GM21447 (cell line): ENCODE data around the gene PRDM16.

Experiments used
- ATAC-seq: cut with Tn5 transposase; IDR thresholded peaks from one replicate; pipeline ENCODE4 v1.9.1; 2021; ENCODE audit not compliant: unreplicated experiment

The PRDM16 gene

GRCh38 chr1:3120994-3121393 is 52.0 kb downstream of the PRDM16 start:
- ATAC-seq: no peak

DNA sequence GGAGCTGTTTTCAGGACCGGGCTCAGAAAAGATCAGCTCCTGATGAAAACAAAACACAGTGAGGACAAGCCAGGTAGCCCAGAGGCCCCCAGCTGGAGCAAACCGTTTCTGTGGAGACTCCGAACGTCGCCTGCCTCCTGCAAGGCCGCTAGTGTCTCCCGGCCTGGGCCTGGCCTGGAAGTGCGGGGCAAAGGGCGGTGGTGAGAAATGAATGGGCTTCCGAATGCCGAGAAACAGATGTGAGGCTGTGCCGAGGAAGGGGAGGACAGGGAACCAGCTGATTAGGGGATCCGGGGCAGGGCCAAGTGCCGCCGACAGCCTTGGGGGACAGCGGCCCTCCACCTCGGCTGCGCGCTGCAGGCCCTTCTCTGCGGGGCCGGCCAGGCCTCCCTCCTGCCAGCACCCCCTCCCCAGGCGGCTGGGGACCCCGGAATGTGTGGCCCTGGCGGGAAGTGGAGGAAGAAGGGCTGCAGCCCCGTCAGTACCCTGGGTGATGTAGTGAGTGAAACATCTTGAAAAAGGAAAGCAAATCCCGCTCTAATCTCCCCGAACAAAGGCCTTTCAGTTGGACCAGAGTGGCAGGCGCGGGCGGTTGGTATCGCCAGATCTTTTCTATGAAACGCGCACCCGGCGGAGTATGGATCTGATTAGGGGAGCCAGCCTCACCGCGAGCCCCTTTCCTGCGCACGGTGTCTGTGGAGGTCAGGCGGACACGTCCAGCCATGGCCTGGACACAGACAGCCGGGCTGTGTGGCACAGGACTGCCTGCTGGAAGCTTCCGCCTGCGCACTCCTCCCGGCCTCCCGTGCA is 52.6 kb downstream of the PRDM16 start:
- no peak for ATAC-seq

- ATAC-seq: no peak
These were observed 53.3 kb downstream of the PRDM16 start for GRCh38 chr1:3122311-3122710.

DNA sequence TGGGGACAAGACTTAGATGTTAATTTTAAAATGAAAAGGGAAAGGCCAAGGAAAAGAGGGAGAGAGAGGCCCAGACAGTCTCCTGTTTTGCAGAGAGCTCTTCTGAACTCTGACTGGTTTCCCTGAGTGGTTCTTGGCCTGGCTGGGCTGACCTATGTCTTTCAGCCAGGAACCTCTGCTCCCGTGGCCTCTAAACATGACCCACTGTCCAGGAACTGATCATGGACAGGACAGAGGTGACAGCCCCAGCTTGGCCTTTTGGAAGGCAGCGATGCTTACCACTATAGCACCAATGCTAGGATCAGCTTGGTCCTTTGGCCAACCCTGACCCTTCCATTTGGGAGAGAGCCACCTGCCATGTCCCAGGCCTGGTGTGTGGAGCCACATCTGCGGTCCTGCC is 55.2 kb downstream of the PRDM16 start:
- no peak for ATAC-seq

- ATAC-seq: no peak
These were observed 56.1 kb downstream of the PRDM16 start for GRCh38 chr1:3125078-3125477.

- no peak for ATAC-seq
These were observed 56.8 kb downstream of the PRDM16 start for GRCh38 chr1:3125546-3126368.

DNA sequence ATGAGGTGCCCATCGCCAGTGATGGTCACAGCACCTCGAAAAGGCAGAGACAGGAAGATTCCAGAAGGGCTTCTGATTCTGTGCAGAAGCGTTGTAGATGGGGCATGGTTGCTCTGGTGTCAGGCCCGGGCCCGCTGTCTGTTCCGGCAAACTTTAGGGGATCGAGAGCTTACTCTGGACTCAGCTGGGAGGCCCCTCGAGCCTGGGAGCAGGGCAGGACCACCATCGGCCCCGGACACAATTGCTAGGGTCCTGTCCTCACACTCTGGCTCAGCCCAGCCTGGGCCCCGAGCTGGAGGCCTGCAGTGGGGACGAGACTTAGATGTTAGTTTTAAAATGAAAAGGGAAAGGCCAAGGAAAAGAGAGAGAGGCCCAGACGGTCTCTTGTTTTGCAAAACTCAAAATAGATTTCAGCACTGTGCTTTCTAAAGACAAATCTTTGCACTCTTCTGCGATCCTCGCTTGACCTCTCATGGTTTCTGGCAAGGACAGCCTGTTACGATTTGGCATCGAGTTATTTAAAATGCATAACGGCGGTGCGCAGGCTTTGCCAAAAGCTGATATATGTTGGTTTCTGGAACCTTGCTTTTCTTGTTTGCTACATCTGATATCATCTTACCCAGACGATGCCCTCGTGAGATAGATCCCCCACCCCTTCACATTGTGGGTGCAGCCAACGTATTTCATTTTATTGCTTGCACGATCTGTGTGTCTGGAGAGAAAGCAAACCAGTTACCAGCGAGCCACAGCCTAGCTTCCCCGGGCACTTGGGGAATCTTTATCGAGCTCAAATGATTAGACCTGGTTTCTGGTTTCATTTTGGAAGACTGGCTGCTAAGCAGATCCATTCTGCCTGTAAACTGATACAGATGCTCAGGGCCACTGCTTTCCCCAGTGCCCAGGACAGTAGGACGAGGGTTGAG is 58.0 kb downstream of the PRDM16 start:
- no peak for ATAC-seq

DNA sequence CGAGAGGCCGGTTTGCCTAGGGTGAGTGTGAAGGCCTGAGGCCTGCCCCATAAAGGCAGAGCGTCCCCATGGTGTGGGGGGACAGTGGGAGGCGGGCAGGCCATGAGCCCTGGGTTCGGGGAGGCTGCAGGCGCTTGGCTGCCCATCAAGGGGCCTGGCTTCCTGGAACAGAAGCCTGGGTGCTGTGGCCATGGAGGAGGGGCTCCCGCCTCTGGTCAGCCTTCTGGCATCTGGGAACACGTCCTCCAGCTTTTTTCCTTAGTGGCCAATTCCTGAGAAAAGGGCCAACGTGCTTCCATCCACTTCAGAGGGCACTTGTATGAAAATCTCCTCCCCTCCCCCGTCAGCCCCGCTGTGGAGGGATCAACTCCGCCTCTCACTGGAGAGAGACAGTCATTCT is 58.7 kb downstream of the PRDM16 start:
- no peak for ATAC-seq

DNA sequence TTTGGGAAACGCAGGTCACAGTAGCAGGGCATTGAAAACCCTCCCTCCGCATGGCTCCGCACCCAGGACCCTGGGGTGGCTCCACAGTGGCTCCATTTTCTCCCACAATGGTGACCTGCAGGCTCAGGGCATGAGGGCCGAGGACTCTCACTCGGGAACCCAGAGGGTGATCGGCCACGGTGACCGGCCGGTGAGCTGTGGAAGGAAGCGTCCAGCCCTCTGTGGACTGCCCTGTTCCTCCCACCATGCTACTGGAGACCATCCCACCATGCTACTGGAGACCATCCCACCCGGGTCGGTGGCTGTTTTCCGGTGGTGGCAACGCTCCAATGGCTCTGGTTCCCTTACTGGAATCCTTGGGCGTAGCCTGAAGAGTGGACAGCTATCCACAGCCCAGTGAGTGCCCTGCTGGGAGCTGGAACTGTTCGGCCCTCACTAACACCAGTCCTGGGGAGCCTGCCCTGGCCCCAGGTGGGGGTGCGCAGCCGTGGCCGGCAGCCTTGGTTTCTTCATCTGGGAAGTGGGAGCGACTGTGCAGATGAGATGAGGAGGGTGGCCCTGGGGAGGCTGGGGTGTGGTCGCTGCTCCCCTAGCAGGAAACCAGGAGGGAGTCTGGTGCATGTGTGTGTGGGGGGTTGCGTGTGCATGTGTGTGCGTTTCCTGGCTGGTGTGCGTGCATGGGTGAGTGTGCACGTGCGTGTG is 59.6 kb downstream of the PRDM16 start:
- ATAC-seq: no peak

DNA sequence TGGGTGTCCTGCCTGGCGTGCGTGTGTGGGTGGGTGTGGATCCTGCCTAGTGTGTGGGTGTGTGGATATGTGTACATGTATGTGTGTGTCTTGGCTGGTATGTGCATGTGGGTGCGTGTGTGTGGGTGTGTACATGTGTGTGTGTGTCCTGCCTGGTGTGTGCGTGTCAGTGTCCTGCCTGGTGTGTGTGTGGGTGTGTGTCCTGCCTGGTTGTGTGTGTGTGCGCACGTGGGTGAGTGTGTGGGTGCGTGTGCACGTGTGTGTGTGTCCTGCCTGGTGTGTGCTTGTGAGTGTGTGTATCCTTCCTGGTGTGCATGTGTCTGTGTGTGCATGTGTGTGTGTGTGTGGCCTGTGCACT is 60.1 kb downstream of the PRDM16 start:
- ATAC-seq: no peak

GRCh38 chr1:3130268-3130667 is 61.3 kb downstream of the PRDM16 start:
- ATAC-seq: no peak

DNA sequence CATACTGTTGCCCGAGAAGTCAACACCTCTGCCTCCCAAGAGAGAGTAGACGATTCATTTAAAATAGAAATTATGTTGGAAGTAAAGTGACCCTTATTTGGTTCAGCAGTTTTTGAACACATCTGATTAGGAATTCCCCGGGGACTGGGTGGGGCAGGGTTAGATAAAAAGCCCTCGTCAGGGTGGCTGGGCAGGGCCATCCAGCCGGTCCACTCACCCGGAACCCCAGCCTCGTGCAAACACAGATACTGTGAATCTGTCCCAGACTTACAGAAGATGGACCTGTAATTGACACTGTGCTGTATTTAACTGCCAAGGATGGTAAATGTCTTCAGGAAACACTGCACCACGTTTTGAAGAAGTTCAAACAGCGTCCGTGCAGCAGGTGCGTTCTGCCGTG is 63.7 kb downstream of the PRDM16 start:
- no peak for ATAC-seq

DNA sequence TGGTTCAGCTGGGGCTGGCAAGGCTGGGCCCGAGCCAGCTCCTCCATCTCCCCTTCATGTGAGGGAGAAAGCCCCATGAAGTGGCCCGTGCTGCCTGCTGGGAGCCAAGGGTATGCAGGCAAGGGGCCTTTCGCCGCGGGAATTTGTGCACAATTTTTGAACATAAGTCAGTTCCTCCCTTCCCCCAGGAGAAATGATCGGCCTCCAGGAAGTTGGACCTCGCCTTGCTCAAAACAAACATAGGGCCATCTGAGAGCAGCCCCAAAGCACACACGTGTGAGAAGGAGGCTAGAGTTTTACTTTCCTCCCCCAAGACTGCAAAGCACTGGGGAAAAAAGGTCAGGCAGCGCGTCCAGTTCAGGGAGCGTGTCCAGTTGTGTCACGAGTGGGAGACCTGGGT is 64.7 kb downstream of the PRDM16 start:
- ATAC-seq: no peak

- ATAC-seq: no peak
These were observed 65.5 kb downstream of the PRDM16 start for GRCh38 chr1:3134381-3135072.

DNA sequence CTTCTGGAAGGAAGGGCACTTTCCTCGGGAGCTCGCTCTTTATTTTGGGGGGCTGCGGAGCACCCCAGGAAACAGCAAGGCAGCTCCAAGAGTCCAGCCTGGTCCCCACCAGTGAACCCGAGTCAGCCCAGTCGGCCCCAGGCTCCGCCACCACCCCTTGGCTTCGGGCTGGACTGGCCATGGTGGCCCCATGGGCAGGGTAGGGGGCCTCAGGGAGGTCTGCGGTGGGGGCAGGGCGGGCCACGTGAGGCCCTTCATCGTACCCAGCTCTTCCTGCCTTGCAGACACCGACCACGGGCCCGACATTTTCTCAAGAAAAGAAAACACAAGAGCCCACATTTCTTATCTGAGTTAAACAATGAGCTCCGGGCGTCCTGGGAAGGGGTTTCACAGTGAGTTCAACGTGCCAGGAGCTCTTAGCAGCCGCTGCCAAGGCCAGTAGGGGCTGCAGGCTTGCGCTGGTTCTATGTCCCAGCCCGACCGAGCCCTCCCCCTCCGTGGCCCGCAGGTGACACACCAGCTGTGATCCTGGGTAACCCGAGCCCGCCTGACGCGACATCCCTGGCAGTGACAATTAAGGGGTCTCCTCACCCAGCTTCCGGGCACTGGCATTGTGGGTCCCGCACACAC is 66.2 kb downstream of the PRDM16 start:
- ATAC-seq: no peak

DNA sequence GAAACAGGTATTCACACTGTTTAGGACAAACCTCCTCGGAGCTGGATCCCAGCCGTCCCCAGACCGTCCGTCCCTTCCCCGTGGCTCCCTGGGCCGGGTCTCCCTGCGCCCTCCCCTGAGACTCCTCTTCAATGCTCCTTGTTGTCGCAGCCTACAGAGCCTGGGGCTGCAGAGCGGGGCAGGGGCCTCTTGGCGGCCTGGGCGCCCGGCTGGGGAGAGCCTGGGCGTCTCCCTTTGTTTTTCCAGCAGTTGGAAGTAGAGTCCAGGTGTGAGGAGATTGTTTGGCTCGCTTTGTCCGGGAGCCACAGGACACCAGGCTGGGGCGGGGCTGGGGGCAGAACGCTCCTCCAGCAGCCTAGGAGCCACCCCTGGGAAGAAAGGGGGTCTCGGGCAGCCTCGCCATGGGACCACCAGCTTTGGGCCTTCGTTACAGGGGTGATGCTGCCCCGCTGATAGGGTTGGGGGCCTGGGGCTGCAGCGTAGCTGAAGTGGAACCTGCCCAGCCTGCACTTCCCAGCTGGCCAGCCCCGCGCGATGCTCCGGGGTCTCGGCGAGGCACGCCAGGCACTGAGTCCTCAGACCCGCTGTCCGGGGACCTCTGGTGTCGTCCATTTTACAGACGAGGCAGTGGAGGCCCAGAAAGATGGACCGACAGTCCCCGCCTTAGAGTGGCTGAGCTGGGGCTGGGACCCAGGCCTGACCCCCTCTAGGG is 66.9 kb downstream of the PRDM16 start:
- ATAC-seq: no peak

- ATAC-seq: no peak
These were observed 67.5 kb downstream of the PRDM16 start for GRCh38 chr1:3136532-3136931.

GRCh38 chr1:3137111-3138100 is 68.4 kb downstream of the PRDM16 start:
- ATAC-seq: no peak
